HG03520 (cell line): ENCODE measurements around the gene MYMX.
"Not testable (repeated sequence)": the region's sequence is repeated elsewhere in the genome, so short reads cannot be mapped to it uniquely, and the experiment has no call there.

Experiments
- ATAC-seq: cut with Tn5 transposase; IDR thresholded peaks from one replicate; pipeline ENCODE4 v1.9.1; 2021; ENCODE audit warnings: mild to moderate bottlenecking, moderate library complexity; ENCODE audit not compliant: unreplicated experiment

MYMX gene

GRCh38 chr6:44230034-44230675, 13.4 kb downstream of the MYMX start:
- ATAC-seq: no peak

- ATAC-seq: not testable (repeated sequence)
These were observed 14.7 kb downstream of the MYMX start for GRCh38 chr6:44231426-44231825.

- no peak for ATAC-seq
These were observed 16.2 kb downstream of the MYMX start for GRCh38 chr6:44232676-44233566.

- ATAC-seq: no peak
These were observed 16.9 kb downstream of the MYMX start for GRCh38 chr6:44233567-44234100.

- ATAC-seq: no peak
These were observed 17.6 kb downstream of the MYMX start for GRCh38 chr6:44234101-44235025.

GRCh38 chr6:44235269-44235668, 18.5 kb downstream of the MYMX start:
- no peak for ATAC-seq

- no peak for ATAC-seq
These were observed 19.3 kb downstream of the MYMX start for GRCh38 chr6:44235891-44236516.

GRCh38 chr6:44237021-44237812, 20.5 kb downstream of the MYMX start:
- ATAC-seq: peak; percentile 35

GRCh38 chr6:44237813-44238433, 21.2 kb downstream of the MYMX start:
- peak; percentile 74 for ATAC-seq

GRCh38 chr6:44238687-44239350, 22.1 kb downstream of the MYMX start:
- no peak for ATAC-seq

- no peak for ATAC-seq
These were observed 26.6 kb downstream of the MYMX start for GRCh38 chr6:44243345-44243744.

- no peak for ATAC-seq
These were observed 28.7 kb downstream of the MYMX start for GRCh38 chr6:44245391-44245911.

GRCh38 chr6:44245912-44246662, 29.4 kb downstream of the MYMX start:
- peak; percentile 36 for ATAC-seq

GRCh38 chr6:44246663-44247337, 30.1 kb downstream of the MYMX start, which contains the start of gene HSP90AB1:
Gene HSP90AB1, plus strand, starts transcription at chr6:44247101. Its CDS starts 1,529 bp downstream, at chr6:44248630.
- peak; percentile 60 for ATAC-seq

- peak; percentile 30 for ATAC-seq
These were observed 30.9 kb downstream of the MYMX start for GRCh38 chr6:44247338-44248302.

- ATAC-seq: no peak
These were observed 31.9 kb downstream of the MYMX start for GRCh38 chr6:44248579-44248978.
